Measurements from ENCODE around the gene RANBP17.

- no peak for TF ChIP-seq CTCF (IDR thresholded peaks at IDR 0.05)
- no peak for TF ChIP-seq POLR2A (IDR thresholded peaks at IDR 0.05)
- TF ChIP-seq EP300 (IDR thresholded peaks at IDR 0.05; ENCODE audit: low read depth), result no peak
Observed at GRCh38 chr5:171236651-171237050, 374.8 kb downstream of the RANBP17 start.
